Fibroblast of the conjunctiva (primary cell): Measurements from ENCODE around the gene CRAMP1.

ENCODE experiments used
- DNase-seq: peaks from one replicate; pipeline ENCODE4 v3.0.0-alpha.2; 2010; ENCODE audit warnings: low read depth

The CRAMP1 gene

GRCh38 chr16:1596516-1596915 is 15.6 kb upstream of the CRAMP1 start:
- no peak for DNase-seq

- no peak for DNase-seq
Measured at GRCh38 chr16:1597154-1597553, 15.0 kb upstream of the CRAMP1 start.

- no peak for DNase-seq
Measured at GRCh38 chr16:1601031-1601430, 11.1 kb upstream of the CRAMP1 start.

GRCh38 chr16:1601489-1601888 is 10.7 kb upstream of the CRAMP1 start:
- DNase-seq, result no peak

GRCh38 chr16:1602285-1602684 is 9.9 kb upstream of the CRAMP1 start:
- DNase-seq, result no peak

- DNase-seq, result no peak
Measured at GRCh38 chr16:1606774-1607173, 5.4 kb upstream of the CRAMP1 start.

GRCh38 chr16:1607971-1608370 is 4.2 kb upstream of the CRAMP1 start:
- no peak for DNase-seq

- peak; percentile 66 for DNase-seq
Measured at GRCh38 chr16:1610071-1610898, 1.9 kb upstream of the CRAMP1 start.

- no peak for DNase-seq
Measured at GRCh38 chr16:1610899-1611632, 1.1 kb upstream of the CRAMP1 start.

- no peak for DNase-seq
Measured at GRCh38 chr16:1613211-1613622, 1.1 kb downstream of the CRAMP1 start.

GRCh38 chr16:1613728-1614455 is 1.7 kb downstream of the CRAMP1 start:
- DNase-seq, result no peak

- no peak for DNase-seq
Measured at GRCh38 chr16:1614456-1615102, 2.4 kb downstream of the CRAMP1 start.

GRCh38 chr16:1615761-1616160 is 3.6 kb downstream of the CRAMP1 start:
- no peak for DNase-seq

GRCh38 chr16:1619976-1620375 is 7.8 kb downstream of the CRAMP1 start:
- DNase-seq, result no peak

- no peak for DNase-seq
Measured at GRCh38 chr16:1620391-1620790, 8.2 kb downstream of the CRAMP1 start.

- no peak for DNase-seq
Measured at GRCh38 chr16:1621851-1622250, 9.7 kb downstream of the CRAMP1 start.

GRCh38 chr16:1626327-1626726 is 14.2 kb downstream of the CRAMP1 start:
- DNase-seq, result no peak

GRCh38 chr16:1626776-1627175 is 14.6 kb downstream of the CRAMP1 start:
- DNase-seq, result no peak

- DNase-seq, result no peak
Measured at GRCh38 chr16:1630450-1631213, 18.5 kb downstream of the CRAMP1 start.

GRCh38 chr16:1631230-1631629 is 19.1 kb downstream of the CRAMP1 start:
- DNase-seq, result no peak

GRCh38 chr16:1631931-1632637 is 19.9 kb downstream of the CRAMP1 start:
- DNase-seq, result no peak
